Neural cell (in vitro differentiated cells): ENCODE results near the gene AKR1B1.

ENCODE experiments used
- EP300 ChIP-seq: fragments of 450-650 bp; conservative IDR thresholded peaks from 2 replicates; pipeline ENCODE4 v1.6.1; 2014; ENCODE audit warnings: antibody characterized with exemption, mild to moderate bottlenecking, moderate library complexity; ENCODE audit not compliant: poor library complexity, severe bottlenecking
- TF ChIP-seq, protein P1 (sequence below): fragments of 450-650 bp; IDR thresholded peaks from 2 replicates; pipeline ENCODE4 v1.5.1; 2014; ENCODE audit warnings: antibody characterized with exemption, mild to moderate bottlenecking, moderate library complexity; ENCODE audit not compliant: poor library complexity, severe bottlenecking

DNA sequence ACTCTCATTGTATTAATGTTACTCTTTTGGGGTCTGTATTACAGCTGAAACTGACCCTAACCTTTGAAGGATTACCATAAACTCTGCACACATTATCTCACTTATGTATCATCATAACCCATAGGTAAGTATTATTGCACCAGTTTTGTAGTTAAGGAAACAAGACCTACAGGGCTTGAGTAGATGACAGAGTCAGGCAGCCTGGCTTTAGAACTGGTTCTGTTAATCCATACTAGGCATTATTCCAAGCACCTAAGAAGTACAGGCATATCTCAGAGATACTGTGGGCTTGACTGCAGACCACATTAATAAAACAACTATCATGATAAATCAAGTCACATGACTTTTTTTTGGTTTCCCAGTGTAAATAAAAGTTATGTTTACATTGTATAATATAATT, 17.1 kb upstream of the AKR1B1 start:
- TF ChIP-seq, protein P1, sequence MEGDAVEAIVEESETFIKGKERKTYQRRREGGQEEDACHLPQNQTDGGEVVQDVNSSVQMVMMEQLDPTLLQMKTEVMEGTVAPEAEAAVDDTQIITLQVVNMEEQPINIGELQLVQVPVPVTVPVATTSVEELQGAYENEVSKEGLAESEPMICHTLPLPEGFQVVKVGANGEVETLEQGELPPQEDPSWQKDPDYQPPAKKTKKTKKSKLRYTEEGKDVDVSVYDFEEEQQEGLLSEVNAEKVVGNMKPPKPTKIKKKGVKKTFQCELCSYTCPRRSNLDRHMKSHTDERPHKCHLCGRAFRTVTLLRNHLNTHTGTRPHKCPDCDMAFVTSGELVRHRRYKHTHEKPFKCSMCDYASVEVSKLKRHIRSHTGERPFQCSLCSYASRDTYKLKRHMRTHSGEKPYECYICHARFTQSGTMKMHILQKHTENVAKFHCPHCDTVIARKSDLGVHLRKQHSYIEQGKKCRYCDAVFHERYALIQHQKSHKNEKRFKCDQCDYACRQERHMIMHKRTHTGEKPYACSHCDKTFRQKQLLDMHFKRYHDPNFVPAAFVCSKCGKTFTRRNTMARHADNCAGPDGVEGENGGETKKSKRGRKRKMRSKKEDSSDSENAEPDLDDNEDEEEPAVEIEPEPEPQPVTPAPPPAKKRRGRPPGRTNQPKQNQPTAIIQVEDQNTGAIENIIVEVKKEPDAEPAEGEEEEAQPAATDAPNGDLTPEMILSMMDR: no peak
- no peak for TF ChIP-seq EP300
